CD4-positive, alpha-beta memory T cell (primary cell): ENCODE results near the gene RINL. TPM values are rescaled to one million over a fixed set of nuclear protein-coding genes. Genes with fewer than 3 reads are reported as not detected.

ENCODE experiments used
- CTCF ChIA-PET: fragments of 350-600 bp; sonication (Branson Sonifier 250); formaldehyde crosslinking; loops from one replicate; lab custom pipeline; 2021; ENCODE audit warnings: inconsistent platforms; ENCODE audit not compliant: partially characterized antibody; lab: Charles Lee
- POLR2A ChIA-PET: fragments of 350-600 bp; sonication (Branson Sonifier 250); formaldehyde crosslinking; loops from one replicate; lab custom pipeline; 2021; ENCODE audit not compliant: partially characterized antibody; lab: Charles Lee
- DNase-seq, 5 donors: peaks; one replicate each; pipeline versions ENCODE4 v3.0.0 to v3.0.0-alpha.2; 2020 to 2022; ENCODE audit warnings: mixed read lengths in 1 of 5
- H3K27ac ChIP-seq: one replicate; pipeline ENCODE4 v1.7.0; 2013; ENCODE audit warnings: low read depth, low read length
- H3K27me3 ChIP-seq: 2 replicates; pipeline ENCODE4 v1.7.0; 2013; ENCODE audit warnings: mild to moderate bottlenecking, low read length, moderate library complexity; ENCODE audit not compliant: insufficient read depth
- H3K36me3 ChIP-seq: 2 replicates; pipeline ENCODE4 v1.7.0; 2013; ENCODE audit warnings: mild to moderate bottlenecking, low read length, moderate library complexity; ENCODE audit not compliant: insufficient read depth
- H3K4me1 ChIP-seq: 2 replicates; pipeline ENCODE4 v1.7.0; 2013; ENCODE audit warnings: mild to moderate bottlenecking, low read length, moderate library complexity; ENCODE audit not compliant: insufficient read depth
- H3K4me3 ChIP-seq, 2 donors: one replicate each; pipeline ENCODE4 v1.7.0; 2013; ENCODE audit warnings: low read length in 2 of 2, mild to moderate bottlenecking in 1 of 2
- H3K9me3 ChIP-seq, 2 donors: one replicate each; pipeline ENCODE4 v1.7.0; 2013; ENCODE audit warnings: low read length in 2 of 2, control low read depth in 1 of 2; ENCODE audit not compliant: control insufficient read depth in 1 of 2
- H3K27ac Mint-ChIP-seq, 7 donors: one replicate each; pipeline ENCODE4 v1.8.0; 2020 to 2021; ENCODE audit warnings: mixed read lengths in 7 of 7, mild to moderate bottlenecking in 6 of 7, inconsistent platforms in 3 of 7, moderate library complexity in 3 of 7
- H3K27me3 Mint-ChIP-seq, 2 donors: one replicate each; pipeline ENCODE4 v1.8.0; 2020 to 2021; ENCODE audit warnings: mixed read lengths in 2 of 2
- H3K36me3 Mint-ChIP-seq, 2 donors: one replicate each; pipeline ENCODE4 v1.8.0; 2020 to 2021; ENCODE audit warnings: mixed read lengths in 2 of 2, inconsistent platforms in 1 of 2, mild to moderate bottlenecking in 1 of 2
- H3K4me1 Mint-ChIP-seq, 4 donors: one replicate each; pipeline ENCODE4 v1.8.0; 2020 to 2021; ENCODE audit warnings: mixed read lengths in 4 of 4, mild to moderate bottlenecking in 1 of 4
- H3K4me3 Mint-ChIP-seq, 8 donors: one replicate each; pipeline ENCODE4 v1.8.0; 2020 to 2021; ENCODE audit warnings: mixed read lengths in 8 of 8, mild to moderate bottlenecking in 7 of 8, moderate library complexity in 6 of 8, inconsistent platforms in 3 of 8
- H3K9me3 Mint-ChIP-seq, 8 donors: one replicate each; pipeline ENCODE4 v1.8.0; 2020 to 2021; ENCODE audit warnings: mixed read lengths in 8 of 8, mild to moderate bottlenecking in 5 of 8, inconsistent platforms in 3 of 8, moderate library complexity in 1 of 8
- intact Hi-C: fragments of 100-400 bp; cut with micrococcal nuclease; formaldehyde crosslinking; loops from one replicate; pipeline ENCODE4 v1.15.1; 2023
- polyA plus RNA-seq, 2 donors: library from polyadenylated mRNA; unstranded; fragments of 300-500 nt; fragmentation: Illumina TruSeq; gene quantifications; one replicate each; pipeline ENCODE4 v1.2.3, GENCODE V29; 2021
- total RNA-seq, 2 experiments: library from RNA; stranded (reverse); gene quantifications; one replicate each; pipeline ENCODE4 v1.2.3, GENCODE V29; 2021

RINL gene, protein sequence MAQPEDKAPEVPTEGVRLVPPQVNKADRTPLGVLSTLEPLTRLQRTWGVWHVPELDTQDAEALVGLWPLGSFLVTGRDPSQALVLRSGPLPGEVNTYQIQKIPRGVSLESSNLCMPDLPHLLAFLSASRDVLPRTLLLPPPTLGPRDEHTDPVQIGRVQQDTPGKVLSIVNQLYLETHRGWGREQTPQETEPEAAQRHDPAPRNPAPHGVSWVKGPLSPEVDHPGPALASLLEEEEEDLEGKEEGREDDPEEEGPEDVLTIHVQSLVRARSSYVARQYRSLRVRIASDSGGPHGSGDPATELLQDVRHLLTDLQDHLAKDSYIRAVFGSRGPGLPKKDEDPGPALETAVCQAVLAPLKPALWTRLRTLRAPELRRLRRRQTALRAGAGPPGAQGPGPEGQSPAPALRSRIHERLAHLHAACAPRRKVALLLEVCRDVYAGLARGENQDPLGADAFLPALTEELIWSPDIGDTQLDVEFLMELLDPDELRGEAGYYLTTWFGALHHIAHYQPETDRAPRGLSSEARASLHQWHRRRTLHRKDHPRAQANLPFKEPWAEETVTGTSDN
- 10 to 100 TPM; 64.4 to 65.9 TPM for total RNA-seq
- polyA plus RNA-seq: 10 to 100 TPM; 20.9 to 53.3 TPM

GRCh38 chr19:38877781-38878574, at the start of gene RINL:
TSS of gene RINL (minus strand) at chr19:38878275. CDS start at chr19:38876742, 1,533 bp downstream.
- no peaks in the 10 kb centered on the region for H3K9me3 ChIP-seq
- CTCF ChIA-PET: interaction anchor here (0.8 to 4.6 kb wide), 12 partner anchors 8 to 475 kb away, joined by 3 to 52 read pairs (median 6); partner anchors contain the start of genes ECH1, FAM98C, MRPS12 and SARS2
- Mint-ChIP-seq H3K36me3 (peaks cover 4 to 24% of the 10 kb centered on the region in 2 donors), H3K27me3 (no peaks in the 10 kb centered on the region), H3K9me3 (no peaks in the 10 kb centered on the region), H3K4me1 (peaks cover 21 to 40% (median 30%) of the 10 kb centered on the region in 4 donors), H3K27ac (peak within 1 kb of the TSS; percentile 96 to 99 (median 97)), H3K4me3 (peak within 1 kb of the TSS; percentile 79 to 94 (median 88))
- H3K4me1 ChIP-seq: peaks cover 49% of the 10 kb centered on the region
- POLR2A ChIA-PET: interaction anchor here (0.7 to 3.9 kb wide), 29 partner anchors 8 to 482 kb away, joined by 3 to 43 read pairs (median 5); partner anchors contain the start of genes ACTN4, ECH1, EIF3K and FAM98C
- peak within 1 kb of the TSS; percentile 89 for H3K27ac ChIP-seq
- peak; percentile 68 to 82 (median 72) for DNase-seq
- H3K4me3 ChIP-seq: peak within 1 kb of the TSS; percentile 41 to 73
- no peaks in the 10 kb centered on the region for H3K27me3 ChIP-seq
- intact Hi-C loops: loop anchor here (1.0 kb wide), 1 partner anchor 21 kb away; the partner anchor contains the start of genes NFKBIB and SIRT2
- H3K36me3 ChIP-seq: no peaks in the 10 kb centered on the region

- Mint-ChIP-seq H3K4me3 (no peak overlapping the region), H3K9me3 (no peaks in the 10 kb centered on the region), H3K4me1 (peaks cover 3 to 20% (median 12%) of the 10 kb centered on the region in 4 donors), H3K27me3 (no peaks in the 10 kb centered on the region), H3K27ac (peak overlapping the region in 2 of 7 donors; percentile 29 to 82), H3K36me3 (peaks cover 15 to 21% of the 10 kb centered on the region in 2 donors)
- Histone ChIP-seq H3K27ac (no peak overlapping the region), H3K36me3 (peaks cover 9% of the 10 kb centered on the region), H3K4me3 (no peak overlapping the region), H3K4me1 (peaks cover 14% of the 10 kb centered on the region), H3K9me3 (no peaks in the 10 kb centered on the region), H3K27me3 (no peaks in the 10 kb centered on the region)
- DNase-seq: peak in 1 of 5 donors; percentile 24
- CTCF ChIA-PET: no interaction called here
- POLR2A ChIA-PET: interaction anchor here (1.0 kb wide), 1 partner anchor 24 kb away, joined by 3 read pairs; no protein-coding TSS in a partner anchor
- intact Hi-C loops: no loop called here
Observed at GRCh38 chr19:38924388-38924787, 46.3 kb upstream of the RINL start.

DNA sequence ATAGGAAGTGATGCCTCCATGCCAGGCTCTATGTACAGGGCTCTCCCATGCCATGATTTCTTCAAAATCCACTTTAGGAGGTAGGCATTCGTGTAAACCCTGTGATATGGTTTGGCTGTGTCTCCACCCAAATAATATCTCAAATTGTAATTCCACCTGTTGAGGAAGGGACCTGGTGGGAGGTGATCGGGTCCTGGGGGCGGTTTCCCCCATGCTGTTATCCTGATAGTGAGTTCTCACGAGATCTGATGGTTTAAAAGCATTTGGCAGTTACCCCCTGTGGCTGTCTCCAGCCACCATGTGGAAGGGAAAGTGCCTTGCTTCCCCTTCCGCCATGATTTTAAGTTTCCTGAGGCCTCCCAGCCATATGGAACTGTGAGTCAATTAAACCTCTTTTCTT, 44.4 kb upstream of the RINL start:
- H3K27ac ChIP-seq: no peak overlapping the region
- Mint-ChIP-seq H3K9me3 (no peaks in the 10 kb centered on the region), H3K4me3 (no peak overlapping the region), H3K36me3 (peaks cover 12 to 23% of the 10 kb centered on the region in 2 donors), H3K4me1 (peaks cover 0 to 6% (median 0%) of the 10 kb centered on the region in 4 donors), H3K27ac (peak overlapping the region in 1 of 7 donors; percentile 47), H3K27me3 (no peaks in the 10 kb centered on the region)
- H3K4me1 ChIP-seq: no peaks in the 10 kb centered on the region
- H3K4me3 ChIP-seq: no peak overlapping the region
- ChIA-PET POLR2A (no interaction called here), CTCF (no interaction called here)
- peaks cover 9% of the 10 kb centered on the region for H3K36me3 ChIP-seq
- H3K27me3 ChIP-seq: no peaks in the 10 kb centered on the region
- intact Hi-C loops: no loop called here
- no peak for DNase-seq
- H3K9me3 ChIP-seq: no peaks in the 10 kb centered on the region

DNA sequence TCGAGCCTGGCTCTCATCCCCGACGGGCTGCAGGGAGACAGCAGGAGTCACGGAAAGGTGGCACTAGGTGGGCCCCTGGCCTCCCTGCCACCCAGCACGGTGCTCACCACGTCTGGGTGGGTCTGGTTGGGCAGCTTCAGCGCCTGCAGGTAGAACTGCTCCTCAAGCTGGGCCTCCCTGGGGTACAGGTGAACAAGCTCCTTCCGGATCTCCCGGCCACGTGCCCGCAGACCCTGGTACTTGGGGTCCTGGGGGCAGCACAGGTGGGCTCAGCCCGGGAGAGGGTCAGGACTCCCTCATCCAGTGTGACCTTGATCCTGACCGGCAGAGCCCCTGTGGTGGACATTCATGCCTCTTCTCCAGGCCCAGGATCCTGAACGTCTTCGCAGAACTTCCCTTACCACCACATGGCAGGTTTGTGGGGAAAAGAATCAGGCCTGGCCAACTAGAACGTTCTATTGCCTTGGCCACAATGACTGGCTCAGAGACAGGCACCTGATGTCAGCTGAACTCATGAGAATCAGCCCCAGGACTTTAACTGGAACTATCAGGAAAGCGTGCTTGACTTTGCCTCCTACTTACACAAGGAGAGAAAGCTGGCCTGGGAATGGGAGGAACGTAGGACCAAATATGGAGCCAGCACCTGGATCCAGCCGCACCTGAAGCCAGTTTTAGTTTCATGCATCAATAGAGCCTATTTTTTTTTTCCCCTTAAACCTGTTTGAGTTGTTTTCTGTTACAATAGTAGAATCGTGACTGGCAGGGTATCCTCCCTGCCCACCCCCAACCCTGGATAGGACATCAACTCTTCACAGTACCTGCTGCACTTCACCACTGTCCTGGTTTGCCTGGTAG, 43.6 kb upstream of the RINL start:
- no peak for DNase-seq
- H3K9me3 ChIP-seq: no peaks in the 10 kb centered on the region
- H3K27me3 Mint-ChIP-seq: no peaks in the 10 kb centered on the region
- CTCF ChIA-PET: no interaction called here
- peaks cover 12 to 23% of the 10 kb centered on the region in 2 donors for H3K36me3 Mint-ChIP-seq
- no peaks in the 10 kb centered on the region for H3K27me3 ChIP-seq
- H3K4me3 ChIP-seq: no peak overlapping the region
- no peak overlapping the region for H3K27ac ChIP-seq
- no peak overlapping the region for H3K4me3 Mint-ChIP-seq
- H3K36me3 ChIP-seq: peaks cover 9% of the 10 kb centered on the region
- peaks cover 0 to 6% (median 0%) of the 10 kb centered on the region in 4 donors for H3K4me1 Mint-ChIP-seq
- no peaks in the 10 kb centered on the region for H3K4me1 ChIP-seq
- H3K9me3 Mint-ChIP-seq: no peaks in the 10 kb centered on the region
- POLR2A ChIA-PET: no interaction called here
- no peak overlapping the region for H3K27ac Mint-ChIP-seq
- intact Hi-C loops: no loop called here

GRCh38 chr19:38920602-38921419, 42.7 kb upstream of the RINL start:
- POLR2A ChIA-PET: no interaction called here
- intact Hi-C loops: no loop called here
- H3K36me3 Mint-ChIP-seq: peaks cover 12 to 26% of the 10 kb centered on the region in 2 donors

More at GRCh38 chr19:38920602-38921419, 42.7 kb upstream of the RINL start:
- Mint-ChIP-seq H3K27ac (no peak overlapping the region), H3K4me1 (peaks cover 0 to 6% (median 0%) of the 10 kb centered on the region in 4 donors), H3K4me3 (no peak overlapping the region), H3K9me3 (no peaks in the 10 kb centered on the region), H3K27me3 (no peaks in the 10 kb centered on the region)
- H3K36me3 ChIP-seq: peaks cover 9% of the 10 kb centered on the region
- no peak overlapping the region for H3K27ac ChIP-seq
- no peak for DNase-seq
- CTCF ChIA-PET: no interaction called here
- no peaks in the 10 kb centered on the region for H3K9me3 ChIP-seq
- no peaks in the 10 kb centered on the region for H3K4me1 ChIP-seq
- H3K27me3 ChIP-seq: no peaks in the 10 kb centered on the region
- no peak overlapping the region for H3K4me3 ChIP-seq
